Measurements from ENCODE around the gene PPP1R14C.

Gene PPP1R14C

DNA sequence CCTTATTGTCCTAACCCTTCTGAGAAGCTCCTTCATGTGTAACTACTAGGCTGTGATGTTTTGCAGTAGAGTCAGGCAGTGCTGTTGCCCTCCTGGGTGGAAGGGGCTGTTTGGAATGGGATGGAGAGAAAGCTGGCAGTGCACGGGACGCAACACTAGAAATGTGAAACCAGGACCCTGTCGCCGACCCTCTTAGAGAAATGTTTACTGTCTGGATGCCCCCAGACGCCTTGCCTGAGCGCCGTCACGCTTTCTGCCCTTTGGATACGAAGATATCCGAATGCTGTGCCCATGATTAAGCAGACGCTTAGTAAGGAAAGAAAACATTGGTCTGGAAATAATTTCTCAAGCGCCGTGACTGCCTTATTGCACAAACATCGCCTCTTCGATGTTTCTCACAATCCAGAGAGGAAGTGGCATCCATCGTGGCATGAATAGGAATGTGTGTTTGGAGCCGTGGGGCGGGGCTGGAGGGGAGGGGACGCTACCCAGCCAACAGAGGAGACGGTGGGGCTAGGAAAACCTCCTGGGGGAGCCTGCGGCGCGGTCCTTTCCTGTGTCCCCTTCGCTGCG lies 661 bp upstream of the PPP1R14C start:
- Histone ChIP-seq H3K9me3 (no peaks in the 10 kb centered on the region), H3K36me3 (no peaks in the 10 kb centered on the region), H3K4me3 (ENCODE audit: low read depth, low read length) (no peak overlapping the region), H3K27me3 (peaks cover 73% of the 10 kb centered on the region), H3K4me1 (no peaks in the 10 kb centered on the region)
- TF ChIP-seq, protein P1, sequence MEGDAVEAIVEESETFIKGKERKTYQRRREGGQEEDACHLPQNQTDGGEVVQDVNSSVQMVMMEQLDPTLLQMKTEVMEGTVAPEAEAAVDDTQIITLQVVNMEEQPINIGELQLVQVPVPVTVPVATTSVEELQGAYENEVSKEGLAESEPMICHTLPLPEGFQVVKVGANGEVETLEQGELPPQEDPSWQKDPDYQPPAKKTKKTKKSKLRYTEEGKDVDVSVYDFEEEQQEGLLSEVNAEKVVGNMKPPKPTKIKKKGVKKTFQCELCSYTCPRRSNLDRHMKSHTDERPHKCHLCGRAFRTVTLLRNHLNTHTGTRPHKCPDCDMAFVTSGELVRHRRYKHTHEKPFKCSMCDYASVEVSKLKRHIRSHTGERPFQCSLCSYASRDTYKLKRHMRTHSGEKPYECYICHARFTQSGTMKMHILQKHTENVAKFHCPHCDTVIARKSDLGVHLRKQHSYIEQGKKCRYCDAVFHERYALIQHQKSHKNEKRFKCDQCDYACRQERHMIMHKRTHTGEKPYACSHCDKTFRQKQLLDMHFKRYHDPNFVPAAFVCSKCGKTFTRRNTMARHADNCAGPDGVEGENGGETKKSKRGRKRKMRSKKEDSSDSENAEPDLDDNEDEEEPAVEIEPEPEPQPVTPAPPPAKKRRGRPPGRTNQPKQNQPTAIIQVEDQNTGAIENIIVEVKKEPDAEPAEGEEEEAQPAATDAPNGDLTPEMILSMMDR (IDR thresholded peaks at IDR 0.05; ENCODE audit: low read depth, low read length): no peak
- DNase-seq: no peak

DNA sequence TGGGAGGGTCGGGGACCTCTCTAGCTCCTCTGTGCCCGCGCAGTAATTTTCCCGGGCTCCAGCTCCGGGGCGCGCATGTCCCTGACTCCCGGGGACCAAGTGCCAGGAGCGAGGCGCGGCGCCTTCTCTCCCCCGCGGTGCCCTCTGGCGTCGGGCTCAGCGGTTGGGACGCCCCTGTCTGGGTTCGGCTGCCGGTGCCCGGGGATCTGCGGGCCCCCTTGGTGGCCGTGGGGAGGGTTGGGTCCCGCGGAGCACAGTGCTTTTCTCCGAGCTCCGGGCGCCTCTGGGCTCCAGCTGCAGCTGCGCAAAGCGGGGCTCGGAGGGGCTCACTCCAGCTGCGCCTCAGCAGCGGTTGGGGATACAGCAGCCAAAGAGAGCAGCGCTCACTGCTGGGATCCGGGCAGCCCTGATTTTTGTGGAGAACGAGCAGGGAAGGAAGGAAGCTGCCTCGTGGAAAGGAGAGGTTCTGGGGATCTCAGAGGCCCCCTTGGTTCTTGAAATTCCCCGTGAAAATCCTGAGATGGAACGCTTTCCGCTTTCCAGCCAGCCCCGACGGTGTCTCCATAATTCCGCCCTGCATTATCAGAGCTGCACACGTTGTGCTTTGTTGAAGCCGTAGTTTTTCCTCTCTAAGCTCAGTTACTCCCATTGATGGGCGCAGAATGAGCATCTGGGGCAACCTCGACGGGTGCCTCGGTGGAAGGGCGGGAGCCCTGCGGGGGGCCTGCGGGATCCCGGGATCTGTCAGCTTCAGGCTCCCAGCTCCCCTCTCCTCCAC lies 861 bp downstream of the PPP1R14C start:
- H3K27me3 ChIP-seq: peaks cover 75% of the 10 kb centered on the region
- no peak overlapping the region for H3K4me3 ChIP-seq (ENCODE audit: low read depth, low read length)
- H3K9me3 ChIP-seq: no peaks in the 10 kb centered on the region
- no peak for DNase-seq
- H3K36me3 ChIP-seq: no peaks in the 10 kb centered on the region
- H3K4me1 ChIP-seq: no peaks in the 10 kb centered on the region
- TF ChIP-seq, protein P1 (IDR thresholded peaks at IDR 0.05; ENCODE audit: low read depth, low read length): no peak

DNA sequence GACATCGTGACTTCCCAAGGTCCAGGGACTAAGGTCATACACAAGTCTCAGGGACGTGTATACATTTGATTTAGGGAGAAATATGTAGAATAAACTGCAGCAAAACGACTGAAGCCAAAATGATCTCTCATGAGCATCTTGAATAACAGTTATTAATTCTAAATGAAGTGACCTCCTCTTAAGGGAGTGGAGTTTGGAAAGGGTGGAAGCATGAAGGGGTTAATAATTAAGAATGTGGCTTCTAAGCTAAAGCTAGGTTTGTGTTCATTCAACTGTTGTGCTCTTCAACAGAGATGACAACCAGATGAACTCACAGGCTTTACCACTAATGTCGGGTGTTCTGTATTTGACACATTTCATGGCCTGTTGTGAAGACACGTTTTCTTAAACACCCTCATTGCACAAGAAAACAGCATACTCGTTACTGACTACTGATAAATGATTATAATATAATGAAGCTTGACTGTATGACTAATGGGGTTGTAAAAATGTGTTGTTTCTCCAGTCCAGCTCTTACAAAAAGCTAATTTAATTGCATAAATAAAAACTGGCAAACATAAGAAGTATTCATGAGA lies 1.5 kb downstream of the PPP1R14C start:
- no peaks in the 10 kb centered on the region for H3K9me3 ChIP-seq
- no peaks in the 10 kb centered on the region for H3K36me3 ChIP-seq
- DNase-seq: no peak
- H3K4me3 ChIP-seq (ENCODE audit: low read depth, low read length): no peak overlapping the region
- no peaks in the 10 kb centered on the region for H3K4me1 ChIP-seq
- H3K27me3 ChIP-seq: peaks cover 75% of the 10 kb centered on the region
- TF ChIP-seq, protein P1 (IDR thresholded peaks at IDR 0.05; ENCODE audit: low read depth, low read length): no peak

DNA sequence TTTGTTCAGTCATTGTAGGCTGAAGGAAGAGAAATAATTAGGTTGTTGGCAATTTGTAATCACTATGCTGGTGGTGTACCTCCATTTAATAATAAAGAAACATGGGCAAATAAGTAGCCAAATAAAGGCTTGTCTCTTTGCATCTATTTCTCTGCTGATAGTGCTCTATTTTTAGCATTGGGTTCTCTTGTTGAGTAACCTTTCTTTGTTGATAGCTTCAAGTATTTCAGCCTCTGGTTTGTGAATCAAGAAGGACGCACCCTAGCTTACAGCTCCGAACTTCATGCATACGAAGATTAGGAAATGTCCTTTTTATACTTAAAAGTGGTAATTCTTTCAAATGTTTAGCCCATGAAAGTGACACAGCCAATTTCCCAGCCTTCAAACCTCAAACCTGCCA lies 2.6 kb downstream of the PPP1R14C start:
- Histone ChIP-seq H3K4me1 (no peaks in the 10 kb centered on the region), H3K27me3 (peaks cover 67% of the 10 kb centered on the region), H3K9me3 (no peaks in the 10 kb centered on the region), H3K36me3 (no peaks in the 10 kb centered on the region), H3K4me3 (ENCODE audit: low read depth, low read length) (no peak overlapping the region)
- no peak for DNase-seq
- TF ChIP-seq, protein P1 (IDR thresholded peaks at IDR 0.05; ENCODE audit: low read depth, low read length): no peak

DNA sequence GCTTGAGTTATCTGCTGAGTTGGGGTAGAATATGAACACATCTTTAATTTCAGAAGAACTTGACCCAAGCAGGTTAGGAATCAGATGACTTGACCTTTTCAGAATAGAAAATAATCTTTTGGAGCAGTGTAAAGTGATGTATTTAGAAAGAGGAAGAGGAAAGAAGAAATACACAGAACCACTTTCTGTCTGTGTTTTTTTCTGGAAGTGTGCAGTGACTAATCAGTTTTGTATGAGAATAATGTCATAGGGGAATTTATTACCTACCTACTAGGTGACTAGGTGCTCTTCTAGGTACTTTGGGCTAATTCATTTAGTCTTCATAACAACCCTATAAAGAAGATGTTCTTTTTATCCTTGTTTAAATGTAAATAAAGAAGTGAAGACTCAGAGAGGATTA lies 3.0 kb downstream of the PPP1R14C start:
- Histone ChIP-seq H3K9me3 (no peaks in the 10 kb centered on the region), H3K4me3 (ENCODE audit: low read depth, low read length) (no peak overlapping the region), H3K36me3 (no peaks in the 10 kb centered on the region), H3K27me3 (peaks cover 63% of the 10 kb centered on the region), H3K4me1 (no peaks in the 10 kb centered on the region)
- DNase-seq: no peak
- TF ChIP-seq, protein P1 (IDR thresholded peaks at IDR 0.05; ENCODE audit: low read depth, low read length): no peak

DNA sequence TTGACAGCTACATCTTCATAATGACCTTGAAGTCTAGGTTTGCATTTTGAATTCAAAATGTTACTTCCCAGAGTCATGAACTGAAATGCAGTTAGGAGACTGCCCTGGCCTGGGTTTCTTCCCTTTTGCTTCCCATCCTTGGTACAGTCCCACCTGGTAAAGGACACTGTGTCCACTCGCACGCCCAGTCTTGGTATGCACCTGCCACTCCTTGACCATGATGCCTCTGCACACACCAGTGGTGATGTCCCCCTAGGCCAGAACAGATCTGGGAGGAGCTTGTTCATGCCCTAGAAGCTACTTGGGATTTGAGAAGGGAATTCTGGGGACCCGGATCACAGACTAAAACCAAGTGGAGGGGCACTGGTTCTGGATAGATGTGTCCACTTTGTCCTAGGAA lies 3.6 kb downstream of the PPP1R14C start:
- TF ChIP-seq, protein P1 (IDR thresholded peaks at IDR 0.05; ENCODE audit: low read depth, low read length): no peak
- Histone ChIP-seq H3K27me3 (peaks cover 57% of the 10 kb centered on the region), H3K36me3 (no peaks in the 10 kb centered on the region), H3K9me3 (no peaks in the 10 kb centered on the region), H3K4me3 (ENCODE audit: low read depth, low read length) (no peak overlapping the region), H3K4me1 (no peaks in the 10 kb centered on the region)
- DNase-seq: no peak
